8988T (cell line): ENCODE results near the gene PPIP5K1.

Experiments used
- DNase-seq: peaks from one replicate; pipeline ENCODE4 v3.0.0; 2011

PPIP5K1 gene

GRCh38 chr15:43484455-43484854 lies 105.6 kb downstream of the PPIP5K1 start:
- no peak for DNase-seq
